Activated CD8-positive, alpha-beta memory T cell treated with anti-CD3 and anti-CD28 coated beads, Interleukin-2, amount 50 U/mL, for 4 hours (primary cell): Measurements from ENCODE around the gene TFEB.

Experiments
- DNase-seq: peaks from one replicate; pipeline ENCODE4 v3.0.0-alpha.2; 2020

Gene TFEB

DNA sequence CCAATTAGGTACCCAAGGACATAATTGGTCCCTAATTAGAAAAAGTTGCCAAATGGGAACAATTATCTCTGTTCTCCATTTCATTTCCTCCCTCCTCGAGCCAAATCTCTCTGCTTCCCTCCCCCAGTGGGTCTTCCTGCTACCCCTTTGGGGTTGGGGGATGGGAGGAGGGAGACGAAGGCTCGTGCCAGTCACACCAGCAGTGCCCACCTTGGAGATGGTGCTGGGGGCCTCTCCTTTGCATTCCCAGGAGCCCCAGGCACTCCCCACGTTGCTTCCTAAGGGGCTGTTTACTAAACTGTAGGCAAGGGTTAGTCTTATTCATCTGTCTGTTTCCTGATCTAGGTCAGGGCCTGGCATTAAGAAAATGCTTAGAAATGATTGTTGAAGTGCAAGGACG is 64.0 kb downstream of the TFEB start:
- no peak for DNase-seq

DNA sequence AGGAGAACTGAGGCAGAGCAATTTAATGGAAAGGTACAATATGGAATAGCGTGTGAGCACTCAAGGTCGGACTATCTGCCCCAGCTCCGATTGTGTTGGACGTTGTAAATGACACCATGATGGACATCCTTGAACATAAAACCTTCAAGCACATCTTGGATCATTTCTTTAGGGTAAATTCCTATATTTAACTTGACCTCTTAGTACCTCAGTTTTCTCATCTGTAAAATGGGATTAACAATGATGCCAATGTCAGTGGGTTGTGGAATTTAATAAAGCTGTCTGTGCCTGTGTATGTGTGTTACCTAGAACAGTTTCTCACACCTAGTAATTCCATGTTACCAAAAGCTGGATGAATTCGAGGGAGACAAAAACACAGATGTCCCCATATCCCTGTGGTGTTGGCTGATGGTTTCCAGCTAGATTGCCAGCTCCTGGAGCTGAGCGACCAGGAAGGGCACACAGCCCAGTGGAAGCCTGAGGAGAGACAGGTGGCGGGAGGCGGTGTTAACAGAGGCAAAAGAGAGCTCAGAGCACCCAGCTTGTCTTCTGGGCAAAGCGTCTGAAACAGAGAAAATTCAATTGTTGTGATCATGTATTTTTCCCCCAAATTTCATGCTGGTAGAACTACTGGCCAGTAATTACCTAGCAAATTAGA is 64.6 kb downstream of the TFEB start:
- no peak for DNase-seq

DNA sequence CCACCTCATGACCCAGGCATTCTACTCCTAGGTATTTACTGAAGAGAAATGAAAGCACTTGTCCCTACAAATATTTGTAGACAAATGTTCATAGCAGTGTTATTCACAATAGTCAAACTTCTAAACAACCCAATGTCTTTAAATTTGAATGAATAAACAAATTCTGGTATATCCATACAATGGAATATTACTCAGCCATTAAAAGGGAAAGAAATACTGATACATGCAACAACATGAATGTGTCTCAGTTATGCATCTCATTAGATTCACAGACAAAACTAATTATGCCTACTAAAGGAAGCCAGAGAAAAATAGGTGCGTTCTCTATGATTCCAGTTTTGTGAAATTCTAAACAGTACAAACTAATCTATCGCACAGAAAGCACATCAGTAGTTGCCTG is 66.4 kb downstream of the TFEB start:
- no peak for DNase-seq

DNA sequence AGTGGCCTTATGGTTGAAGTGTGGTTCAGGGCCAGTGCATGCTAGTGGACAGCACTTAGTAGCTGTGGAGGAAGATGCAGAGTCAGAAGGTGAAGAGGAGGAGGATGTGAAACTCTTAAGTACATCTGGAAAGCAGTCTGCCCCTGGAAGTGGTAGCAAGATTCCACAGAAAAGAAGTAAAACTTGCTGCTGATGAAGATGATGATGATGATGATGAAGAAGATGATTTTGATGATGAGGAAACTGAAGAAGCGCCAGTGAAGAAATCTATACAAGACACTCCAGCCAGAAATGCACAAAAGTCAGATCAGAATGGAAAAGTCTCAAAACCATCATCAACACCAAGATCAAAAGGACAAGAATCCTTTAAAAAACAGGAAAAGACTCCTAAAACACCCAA is 68.2 kb downstream of the TFEB start:
- no peak for DNase-seq

DNA sequence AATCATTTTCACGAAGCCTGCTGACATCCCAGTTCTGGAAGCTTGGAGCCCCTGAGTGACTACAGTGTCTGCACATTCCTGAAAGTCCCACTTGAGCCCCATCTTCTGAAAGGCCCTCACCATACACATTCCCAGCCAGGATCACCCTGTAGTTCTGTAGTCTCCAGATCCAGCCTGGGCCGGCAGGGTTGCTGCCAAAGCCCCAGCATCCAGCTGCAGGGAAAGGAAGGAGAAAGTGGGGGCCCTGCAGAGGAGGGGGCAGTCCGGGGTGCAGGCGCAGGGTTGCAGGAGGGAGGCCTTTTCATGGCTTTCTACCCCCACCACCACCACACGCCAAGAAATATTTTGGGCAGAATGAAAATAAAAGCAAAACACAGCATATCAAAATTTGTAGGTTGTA is 71.1 kb downstream of the TFEB start:
- DNase-seq = no peak

DNA sequence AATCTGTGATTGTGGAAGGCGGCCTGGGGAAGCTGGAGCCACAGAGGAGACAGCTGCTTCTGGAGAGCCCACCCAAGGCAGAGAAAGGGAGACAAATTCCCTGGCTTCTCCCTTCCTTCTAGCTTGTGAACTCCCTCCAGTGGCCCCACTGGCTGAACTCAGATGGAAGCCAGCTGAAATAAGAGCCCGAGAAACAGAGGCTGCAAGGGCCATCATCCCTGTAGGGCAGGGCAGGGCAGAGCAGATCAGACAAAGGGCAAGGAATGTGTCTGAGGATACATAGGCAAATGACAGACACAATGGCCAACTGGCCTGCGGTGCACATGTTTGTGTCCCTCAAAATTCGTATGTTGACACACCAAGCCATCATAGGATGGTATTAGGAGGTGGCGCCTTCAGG is 71.8 kb downstream of the TFEB start:
- no peak for DNase-seq

DNA sequence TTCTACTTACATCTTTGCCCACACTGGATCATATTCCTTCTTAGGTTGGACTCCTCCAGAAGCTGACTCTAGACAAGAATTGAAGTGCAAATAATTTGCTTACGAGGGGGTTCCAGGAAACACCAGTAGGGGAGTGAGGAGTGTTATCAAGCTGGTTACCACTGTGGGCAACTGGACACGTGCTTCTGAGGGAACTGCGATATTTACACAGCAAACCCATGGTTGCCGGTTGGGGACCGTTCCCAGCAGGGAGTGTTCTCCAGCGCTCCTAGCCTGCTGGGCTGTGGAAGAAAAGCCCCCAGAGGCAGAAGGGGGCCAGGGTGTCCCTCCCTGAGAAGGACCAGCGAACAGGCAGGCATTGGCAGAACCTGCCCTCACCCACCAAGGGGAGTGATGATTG is 75.5 kb downstream of the TFEB start:
- no peak for DNase-seq

DNA sequence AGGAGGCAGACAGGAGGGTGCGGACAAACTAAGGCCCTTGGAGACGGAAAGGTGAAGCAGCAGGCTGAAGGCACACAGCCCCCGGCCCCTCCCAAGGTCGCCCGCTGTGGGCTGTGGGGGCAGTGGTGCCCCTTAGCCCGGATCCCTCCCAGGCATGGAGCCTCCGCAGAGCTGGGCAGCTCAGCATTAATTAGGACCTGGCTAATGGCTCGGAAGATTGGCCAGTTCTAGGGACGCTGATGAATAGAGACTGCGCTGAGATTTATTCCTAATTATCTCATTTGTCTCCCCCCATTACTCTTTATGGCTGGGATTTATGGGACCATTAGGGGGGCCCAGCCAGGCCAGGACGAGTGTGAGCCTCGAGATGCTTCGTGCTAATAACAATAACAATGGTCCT is 76.8 kb downstream of the TFEB start:
- DNase-seq = no peak

DNA sequence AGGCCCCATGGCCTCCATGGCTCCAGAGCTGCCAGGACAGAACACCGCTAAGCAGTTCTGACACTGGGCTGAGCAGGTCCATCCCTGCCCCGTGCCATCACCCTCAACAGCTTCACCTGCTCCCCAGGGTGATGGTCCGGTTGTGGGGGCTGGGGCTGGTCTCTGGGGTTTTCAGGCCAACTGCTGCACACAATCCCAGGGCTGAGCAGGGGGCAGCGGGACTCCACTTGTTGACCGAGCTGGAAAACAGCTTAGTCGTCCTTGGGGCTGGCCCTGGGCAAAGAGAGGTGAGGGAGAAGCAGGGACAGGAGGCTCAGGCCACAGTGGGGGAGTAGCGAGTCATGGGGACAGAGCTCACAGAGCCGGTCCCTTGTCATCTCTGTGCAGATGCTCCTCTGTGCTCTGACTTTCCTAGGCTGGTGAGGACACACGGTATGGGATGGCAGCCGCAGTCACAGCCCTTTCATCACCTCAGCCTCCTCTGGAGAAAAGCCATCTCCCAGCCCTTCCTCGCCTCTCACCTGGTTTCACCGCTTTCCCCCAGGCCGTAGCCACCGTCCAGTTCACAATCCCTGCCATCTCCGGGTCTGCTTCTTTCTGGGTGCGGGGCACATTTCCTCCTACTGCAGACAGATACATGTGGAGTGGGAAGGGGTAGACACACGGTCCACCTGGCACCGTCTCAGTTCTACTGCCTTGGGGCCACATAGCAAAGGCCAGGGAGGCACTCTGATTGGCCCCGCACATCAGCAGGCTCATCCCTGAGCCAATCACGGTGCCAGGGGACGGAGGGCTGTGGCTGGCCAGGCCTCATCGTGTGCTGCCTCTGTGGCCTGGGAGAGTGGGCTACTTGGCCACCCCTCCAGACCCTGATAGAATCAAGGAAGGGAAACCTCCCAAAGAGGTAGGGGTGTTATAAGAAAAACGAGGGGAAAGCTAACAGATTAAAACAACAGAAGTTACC is 78.0 kb downstream of the TFEB start:
- DNase-seq = no peak

DNA sequence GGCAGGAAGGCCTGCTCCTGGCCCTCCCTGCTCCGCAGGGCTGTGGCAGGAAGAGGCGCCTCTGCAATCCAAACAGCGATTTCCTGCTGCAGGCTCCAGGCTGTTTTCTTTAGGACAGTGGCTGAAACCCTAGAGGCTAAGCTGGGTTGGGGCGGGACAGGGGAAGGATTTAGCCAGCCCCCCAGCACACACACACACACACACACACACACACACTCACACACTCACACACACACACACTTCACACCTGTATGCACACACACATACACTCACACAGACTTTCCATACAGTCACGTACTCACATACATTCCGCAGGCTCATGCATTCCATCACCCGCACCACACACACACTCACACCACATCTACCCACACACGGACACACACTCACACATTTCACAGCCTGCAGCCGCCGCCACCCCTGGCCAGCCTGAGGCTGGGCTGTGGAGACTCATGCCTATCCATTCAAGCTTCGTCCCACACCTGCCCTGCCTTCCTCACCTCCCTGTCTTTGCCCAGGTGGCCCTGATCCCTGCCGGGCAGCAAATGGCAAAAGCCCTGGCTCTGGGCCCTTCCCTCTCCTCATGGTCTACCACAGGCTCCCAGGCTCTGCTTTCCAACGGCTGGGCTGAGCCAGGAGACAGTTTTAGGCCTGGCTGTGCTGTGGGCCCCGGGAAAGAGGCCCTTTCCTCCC is 79.3 kb downstream of the TFEB start:
- no peak for DNase-seq

DNA sequence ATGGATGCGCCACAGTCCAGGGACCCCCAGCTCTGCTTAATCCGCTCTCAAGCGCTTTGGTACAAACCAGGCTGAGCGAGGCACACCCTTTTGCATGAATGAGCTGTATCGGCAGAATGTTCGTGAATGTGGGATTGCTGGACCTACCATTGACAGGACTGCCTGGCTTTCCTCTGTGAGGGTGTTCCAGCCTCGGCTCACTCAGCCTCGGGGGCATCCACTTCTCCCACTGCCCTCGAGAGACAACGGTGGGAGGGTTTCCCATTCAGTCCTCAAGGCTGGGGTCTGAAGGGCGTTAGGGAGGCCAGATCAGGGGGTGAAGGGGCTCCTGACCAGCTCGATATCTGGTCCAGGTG is 79.8 kb downstream of the TFEB start:
- DNase-seq = no peak

DNA sequence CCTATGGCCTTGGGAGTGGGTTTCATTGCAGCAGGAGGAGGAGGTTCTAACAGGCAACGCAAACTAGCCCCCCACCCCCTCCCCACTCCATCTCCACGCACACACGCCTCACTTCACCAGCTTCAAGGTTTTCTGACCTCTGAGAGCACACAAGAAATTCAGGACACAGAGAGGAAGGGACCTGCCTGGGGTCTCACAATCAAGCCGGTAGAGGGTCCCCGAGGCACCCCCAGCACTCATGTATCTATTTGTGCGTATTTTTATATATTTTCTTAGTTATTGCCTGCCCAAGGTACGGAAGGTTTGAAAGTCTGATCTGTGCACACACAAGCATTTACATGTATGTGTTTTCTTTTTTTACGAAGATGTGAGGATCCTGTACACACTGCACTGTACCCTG is 80.2 kb downstream of the TFEB start:
- no peak for DNase-seq

DNA sequence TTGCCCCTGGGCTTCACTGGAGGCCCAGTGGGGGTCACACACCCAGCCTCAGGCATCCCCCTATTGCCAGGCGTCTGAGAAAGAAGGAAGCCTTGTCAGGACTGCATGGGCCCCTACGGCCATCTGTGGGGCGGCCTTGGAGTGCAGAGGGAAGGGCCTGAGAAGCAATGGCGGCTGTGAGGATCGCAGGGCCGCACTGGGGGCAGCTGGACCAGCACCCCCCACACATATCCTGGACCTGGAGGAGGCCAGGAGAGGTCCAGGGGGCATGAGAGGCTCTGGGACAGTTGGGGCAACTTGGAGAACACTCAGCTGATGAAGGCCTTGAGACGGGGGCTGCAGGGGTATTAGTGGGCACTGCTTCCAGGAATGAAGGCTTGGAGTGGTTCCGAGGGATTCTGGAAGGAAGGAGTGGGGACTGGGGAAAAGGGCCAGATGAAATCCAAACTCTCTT is 80.7 kb downstream of the TFEB start:
- no peak for DNase-seq

DNA sequence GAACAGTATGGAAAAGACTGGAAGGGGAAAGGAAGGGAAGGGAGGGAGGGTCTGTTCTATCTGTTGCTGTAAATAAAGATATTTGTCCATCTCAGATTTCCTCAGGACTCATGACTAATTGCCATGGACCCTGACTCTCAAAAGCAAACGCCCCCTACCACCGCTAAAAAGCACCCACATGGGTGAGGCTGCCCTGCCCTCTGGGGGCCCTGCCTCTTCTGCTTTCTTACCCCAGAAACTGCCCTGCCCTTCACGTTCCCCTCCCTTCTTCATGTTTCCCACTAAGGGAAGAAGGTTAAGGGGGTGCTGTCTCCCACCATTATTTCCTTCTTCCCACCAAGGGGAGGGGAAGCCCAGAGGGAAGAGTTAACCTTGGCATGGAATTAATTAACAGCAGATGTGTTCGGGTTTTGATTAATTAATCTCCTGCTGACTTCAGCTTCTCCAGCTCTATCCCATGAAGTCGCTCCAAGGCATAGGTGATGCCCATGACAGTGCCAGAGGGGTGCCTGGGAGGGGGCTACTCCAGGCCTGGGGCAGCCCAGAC is 81.2 kb downstream of the TFEB start:
- DNase-seq = no peak

DNA sequence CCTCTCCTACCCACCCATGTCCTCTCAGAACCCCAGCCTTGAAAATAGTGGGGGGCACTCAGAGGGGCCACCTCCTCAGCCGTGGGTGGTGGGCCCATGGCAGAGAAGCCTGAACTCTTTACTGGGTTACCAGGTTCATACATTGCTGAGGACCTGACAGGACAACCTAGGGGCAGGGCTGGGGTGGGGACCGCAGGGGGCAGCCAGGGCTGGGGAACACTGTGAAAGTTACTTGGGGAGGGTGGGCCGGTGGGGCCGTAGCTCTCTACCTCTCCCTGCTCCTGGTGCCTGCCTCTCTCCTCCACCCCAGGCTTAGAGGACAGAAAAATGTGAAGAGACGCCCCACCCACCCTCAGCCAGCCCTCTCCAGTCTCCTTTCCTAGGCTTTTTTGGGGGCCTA is 81.7 kb downstream of the TFEB start:
- DNase-seq = no peak

DNA sequence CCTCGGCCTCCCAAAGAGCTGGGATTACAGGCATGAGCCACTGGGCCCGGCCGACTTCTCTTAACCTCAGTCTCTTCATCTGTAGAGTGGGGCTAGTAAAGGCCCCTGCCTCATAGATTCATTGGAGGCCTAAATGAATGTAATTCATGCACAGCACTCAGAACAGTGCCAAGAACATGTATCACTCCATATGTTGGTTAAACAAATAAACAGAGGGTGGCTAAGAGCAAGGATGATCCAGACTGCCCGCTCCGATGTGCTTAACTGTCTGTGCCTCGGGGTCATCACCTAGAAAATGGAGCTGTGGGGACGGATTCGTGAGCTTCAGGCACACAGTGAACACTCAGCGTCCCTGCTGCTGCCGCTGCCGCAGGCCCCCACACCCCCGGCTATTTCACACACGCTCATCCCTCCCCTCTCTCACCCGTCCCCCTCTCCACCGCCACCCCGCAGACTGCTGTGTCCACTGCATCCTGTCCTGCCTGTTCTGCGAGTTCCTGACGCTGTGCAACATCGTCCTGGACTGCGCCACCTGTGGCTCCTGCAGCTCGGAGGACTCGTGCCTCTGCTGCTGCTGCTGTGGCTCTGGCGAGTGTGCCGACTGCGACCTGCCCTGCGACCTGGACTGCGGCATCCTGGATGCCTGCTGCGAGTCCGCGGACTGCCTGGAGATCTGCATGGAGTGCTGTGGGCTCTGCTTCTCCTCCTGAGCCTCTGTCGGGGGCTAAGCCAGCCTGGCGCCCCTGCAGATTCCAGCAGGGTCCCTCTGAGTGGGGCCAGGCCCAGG is 82.3 kb downstream of the TFEB start:
- DNase-seq = no peak

DNA sequence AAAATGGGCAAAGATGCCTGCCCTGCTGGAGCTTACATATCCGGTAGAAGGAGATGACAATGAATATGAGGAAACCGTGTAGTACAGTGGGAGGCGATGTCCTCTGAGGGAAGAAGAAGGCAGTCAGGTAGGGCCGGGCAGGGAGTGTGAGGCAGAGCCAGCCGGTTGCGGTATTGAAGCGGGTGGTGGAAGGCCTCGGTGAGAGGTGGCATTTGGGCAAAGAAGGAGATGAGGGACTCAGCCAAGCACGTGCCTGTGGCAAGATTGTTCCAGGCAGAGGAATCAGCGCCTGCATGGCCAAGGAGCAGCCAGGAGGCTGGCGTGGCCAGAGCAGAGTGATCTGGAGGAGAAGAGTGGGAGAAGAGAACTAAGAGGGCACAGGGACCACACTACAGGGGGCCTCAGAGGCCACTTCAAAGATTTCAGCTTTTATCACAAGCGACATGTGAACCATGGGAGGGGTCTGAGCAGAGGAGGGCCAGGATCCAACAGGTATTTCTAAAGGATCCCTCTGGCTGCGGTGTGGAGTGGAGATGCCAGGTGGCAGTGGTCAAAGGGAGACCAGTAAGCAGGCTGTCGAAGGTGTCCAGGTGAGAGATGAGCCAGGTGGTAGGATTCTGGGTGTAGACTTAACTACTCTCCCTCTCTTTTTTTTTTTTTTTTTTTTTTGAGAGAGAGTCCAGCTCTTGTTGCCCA is 83.3 kb downstream of the TFEB start:
- no peak for DNase-seq

DNA sequence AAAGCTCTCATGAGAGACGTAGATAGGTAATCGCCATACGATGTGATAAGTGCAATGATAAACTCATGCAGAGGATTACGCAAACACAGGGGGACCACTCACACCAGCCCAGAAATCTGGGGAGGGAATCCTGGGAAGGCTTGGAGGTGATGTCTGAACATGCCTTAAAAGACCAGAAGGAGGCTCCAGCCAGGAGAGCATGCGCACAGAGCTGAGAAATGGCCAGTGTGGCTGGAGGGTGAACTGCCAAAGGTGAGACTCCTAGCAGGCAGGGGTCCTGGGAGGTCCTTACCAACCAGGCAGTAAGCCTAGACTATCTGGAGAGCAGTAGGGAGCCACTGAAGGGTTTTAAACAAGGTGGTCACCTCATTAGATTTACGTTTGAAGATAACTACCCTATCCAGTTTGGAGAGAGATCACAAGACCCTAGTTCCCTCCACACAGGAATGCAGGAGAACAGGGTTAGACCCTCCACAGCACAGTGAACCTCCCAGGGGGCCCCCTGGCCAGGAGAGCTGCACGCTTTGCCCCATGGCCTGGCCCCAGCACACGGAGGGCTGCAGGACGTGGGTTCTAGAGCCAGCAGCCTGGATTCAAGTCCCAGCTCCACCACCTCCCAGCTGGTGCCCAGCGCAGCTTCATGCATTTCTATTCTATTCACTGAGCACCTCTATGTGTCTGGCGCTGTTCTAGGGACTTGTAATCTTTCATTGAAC is 84.0 kb downstream of the TFEB start:
- DNase-seq = no peak

DNA sequence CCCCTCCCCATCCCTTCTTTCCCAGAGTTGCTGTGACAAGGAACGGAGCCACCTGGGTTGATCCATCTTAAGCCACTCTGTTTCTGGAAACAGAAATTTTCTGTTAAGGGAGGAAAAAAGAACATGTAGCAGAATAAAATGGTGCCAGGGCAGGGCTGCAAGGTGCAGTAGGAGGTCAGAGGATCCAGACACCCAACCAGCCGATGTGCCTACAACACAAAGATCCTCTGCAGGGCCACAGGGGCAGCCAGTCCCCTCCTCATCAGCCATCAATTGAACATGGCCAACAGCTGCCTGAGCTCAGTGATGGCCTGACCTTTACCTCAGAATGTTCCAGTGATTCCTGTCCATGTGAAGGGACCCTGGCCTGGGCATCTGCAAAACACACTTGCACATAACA is 85.3 kb downstream of the TFEB start:
- DNase-seq = no peak

DNA sequence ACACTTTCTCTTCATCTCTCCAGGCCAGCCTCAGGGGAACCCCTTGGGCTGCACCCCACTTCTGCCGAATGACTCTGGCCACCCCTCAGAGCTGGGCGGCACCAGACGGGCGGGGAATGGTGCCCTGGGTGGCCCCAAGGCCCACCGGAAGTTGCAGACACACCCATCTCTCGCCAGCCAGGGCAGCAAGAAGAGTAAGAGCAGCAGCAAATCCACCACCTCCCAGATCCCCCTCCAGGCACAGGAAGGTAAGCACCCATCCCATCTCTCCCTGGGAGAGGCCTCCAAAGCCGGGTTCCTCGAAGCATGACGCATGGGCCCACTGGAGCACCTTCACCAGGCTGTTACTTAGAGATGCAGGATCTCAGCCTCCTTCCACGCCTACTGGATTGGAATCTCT is 85.8 kb downstream of the TFEB start:
- DNase-seq = no peak

DNA sequence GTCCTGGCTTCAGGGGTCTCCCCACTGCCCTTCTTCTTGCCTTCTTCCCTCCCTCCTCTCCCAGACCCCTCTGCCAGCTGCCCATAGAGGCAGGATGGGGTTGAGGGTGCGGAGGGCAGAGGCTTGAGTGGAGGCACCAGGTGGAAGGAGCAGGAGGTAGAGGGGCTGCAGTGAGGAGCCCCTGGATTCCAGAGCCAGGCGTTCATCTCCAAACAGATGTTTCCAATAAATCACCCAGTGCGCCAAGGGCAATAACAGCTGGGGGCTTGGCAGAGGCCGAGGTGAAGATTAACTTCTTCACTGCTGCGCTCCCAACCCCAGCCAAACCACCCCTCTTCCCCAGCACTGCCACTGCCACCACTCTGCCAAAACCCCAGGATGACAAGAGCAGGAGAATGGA is 86.5 kb downstream of the TFEB start:
- no peak for DNase-seq
